ENCODE results near the gene TSNAX. TPM values are rescaled to one million over a fixed set of nuclear protein-coding genes. Genes with fewer than 3 reads are reported as not detected.

TSNAX gene, protein sequence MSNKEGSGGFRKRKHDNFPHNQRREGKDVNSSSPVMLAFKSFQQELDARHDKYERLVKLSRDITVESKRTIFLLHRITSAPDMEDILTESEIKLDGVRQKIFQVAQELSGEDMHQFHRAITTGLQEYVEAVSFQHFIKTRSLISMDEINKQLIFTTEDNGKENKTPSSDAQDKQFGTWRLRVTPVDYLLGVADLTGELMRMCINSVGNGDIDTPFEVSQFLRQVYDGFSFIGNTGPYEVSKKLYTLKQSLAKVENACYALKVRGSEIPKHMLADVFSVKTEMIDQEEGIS
- 41.6 TPM for polyA plus RNA-seq (2013, experiment 1 of 4)
- 48.7 TPM for polyA plus RNA-seq (2013, experiment 2 of 4)
- polyA plus RNA-seq (2013, experiment 3 of 4), result 33.9 TPM
- 38.2 TPM for polyA plus RNA-seq (2013, experiment 4 of 4)

GRCh38 chr1:231528172-231529029, at the start of gene TSNAX:
TSNAX (plus strand) TSS chr1:231528669; CDS start chr1:231528811, 142 bp downstream.
- Histone ChIP-seq H3K9me3 (ENCODE audit: control insufficient read depth, low read length) (no peaks in the 10 kb centered on the region), H3K27ac (ENCODE audit: insufficient read depth, low read depth, low read length, poor library complexity, severe bottlenecking) (peak within 1 kb of the TSS; percentile 97), H3K4me1 (ENCODE audit: control insufficient read depth, insufficient read depth, low read length) (peaks cover 2% of the 10 kb centered on the region), H3K27me3 (ENCODE audit: control insufficient read depth, insufficient read depth, low read length, poor library complexity, severe bottlenecking) (no peaks in the 10 kb centered on the region), H3K4me3 (ENCODE audit: insufficient read depth, low read depth, low read length) (peak within 1 kb of the TSS; percentile 82), H3K36me3 (ENCODE audit: control insufficient read depth, insufficient read depth, low read length) (no peaks in the 10 kb centered on the region)
- WGBS, 2 experiments, result 0 to 1% methylated on average over 58 to 61 of the region's 61 CpGs

DNA sequence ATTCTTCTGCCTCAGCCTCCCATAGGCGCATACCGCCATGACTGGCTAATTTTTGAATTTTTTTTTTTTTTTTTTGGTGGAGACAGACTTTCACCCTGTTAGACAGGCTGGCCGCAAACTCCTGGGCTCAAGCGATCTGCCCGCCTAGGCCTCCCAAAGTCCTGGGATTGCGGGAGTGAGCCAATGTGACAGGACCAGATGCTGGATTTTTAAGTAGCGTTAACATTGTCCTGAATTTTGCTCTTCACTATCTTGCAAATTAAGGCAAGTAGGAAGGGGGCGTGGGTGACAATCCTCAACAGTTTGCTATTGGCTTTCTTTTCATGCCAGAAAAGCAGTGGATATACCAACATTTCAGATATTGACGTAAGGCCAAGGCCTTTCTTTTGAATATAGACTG, 49.7 kb upstream of the TSNAX start:
- Histone ChIP-seq H3K36me3 (ENCODE audit: control insufficient read depth, insufficient read depth, low read length) (no peaks in the 10 kb centered on the region), H3K4me3 (ENCODE audit: insufficient read depth, low read depth, low read length) (no peak overlapping the region), H3K27me3 (ENCODE audit: control insufficient read depth, insufficient read depth, low read length, poor library complexity, severe bottlenecking) (no peaks in the 10 kb centered on the region), H3K27ac (ENCODE audit: insufficient read depth, low read depth, low read length, poor library complexity, severe bottlenecking) (no peak overlapping the region), H3K4me1 (ENCODE audit: control insufficient read depth, insufficient read depth, low read length) (no peaks in the 10 kb centered on the region), H3K9me3 (ENCODE audit: control insufficient read depth, low read length) (no peaks in the 10 kb centered on the region)
- WGBS, 2 experiments, result 58 to 70% methylated on average over 9 of the region's 9 CpGs

DNA sequence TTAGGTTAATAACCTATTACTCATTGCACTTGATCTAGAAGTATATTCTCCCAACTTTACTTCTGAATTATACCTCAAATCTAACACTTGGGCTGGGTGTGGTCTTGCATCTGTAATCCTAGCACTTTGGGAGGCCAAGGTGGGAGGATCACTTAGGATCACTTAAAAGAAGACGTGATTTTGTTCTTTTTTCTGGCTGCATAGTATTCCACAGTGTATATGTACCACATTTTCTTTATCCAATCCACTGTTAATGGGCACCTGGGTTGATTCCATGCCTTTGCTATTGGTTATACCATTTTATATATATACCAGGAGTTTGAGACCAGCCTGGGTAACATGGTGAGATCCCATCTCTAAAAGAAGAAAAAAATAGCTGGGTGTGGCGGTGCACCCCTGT, 48.5 kb upstream of the TSNAX start:
- no peaks in the 10 kb centered on the region for H3K9me3 ChIP-seq (ENCODE audit: control insufficient read depth, low read length)
- H3K27ac ChIP-seq (ENCODE audit: insufficient read depth, low read depth, low read length, poor library complexity, severe bottlenecking), result no peak overlapping the region
- H3K27me3 ChIP-seq (ENCODE audit: control insufficient read depth, insufficient read depth, low read length, poor library complexity, severe bottlenecking), result no peaks in the 10 kb centered on the region
- H3K36me3 ChIP-seq (ENCODE audit: control insufficient read depth, insufficient read depth, low read length), result no peaks in the 10 kb centered on the region
- no peaks in the 10 kb centered on the region for H3K4me1 ChIP-seq (ENCODE audit: control insufficient read depth, insufficient read depth, low read length)
- WGBS, 2 experiments, result 87 to 92% methylated on average over 2 of the region's 2 CpGs
- H3K4me3 ChIP-seq (ENCODE audit: insufficient read depth, low read depth, low read length), result no peak overlapping the region

GRCh38 chr1:231481289-231481688, 47.2 kb upstream of the TSNAX start:
- no peaks in the 10 kb centered on the region for H3K4me1 ChIP-seq (ENCODE audit: control insufficient read depth, insufficient read depth, low read length)
- no peaks in the 10 kb centered on the region for H3K27me3 ChIP-seq (ENCODE audit: control insufficient read depth, insufficient read depth, low read length, poor library complexity, severe bottlenecking)
- no peaks in the 10 kb centered on the region for H3K9me3 ChIP-seq (ENCODE audit: control insufficient read depth, low read length)
- no peak overlapping the region for H3K4me3 ChIP-seq (ENCODE audit: insufficient read depth, low read depth, low read length)
- 86 to 89% methylated on average over 2 of the region's 2 CpGs for WGBS, 2 experiments
- no peaks in the 10 kb centered on the region for H3K36me3 ChIP-seq (ENCODE audit: control insufficient read depth, insufficient read depth, low read length)
- H3K27ac ChIP-seq (ENCODE audit: insufficient read depth, low read depth, low read length, poor library complexity, severe bottlenecking), result no peak overlapping the region

DNA sequence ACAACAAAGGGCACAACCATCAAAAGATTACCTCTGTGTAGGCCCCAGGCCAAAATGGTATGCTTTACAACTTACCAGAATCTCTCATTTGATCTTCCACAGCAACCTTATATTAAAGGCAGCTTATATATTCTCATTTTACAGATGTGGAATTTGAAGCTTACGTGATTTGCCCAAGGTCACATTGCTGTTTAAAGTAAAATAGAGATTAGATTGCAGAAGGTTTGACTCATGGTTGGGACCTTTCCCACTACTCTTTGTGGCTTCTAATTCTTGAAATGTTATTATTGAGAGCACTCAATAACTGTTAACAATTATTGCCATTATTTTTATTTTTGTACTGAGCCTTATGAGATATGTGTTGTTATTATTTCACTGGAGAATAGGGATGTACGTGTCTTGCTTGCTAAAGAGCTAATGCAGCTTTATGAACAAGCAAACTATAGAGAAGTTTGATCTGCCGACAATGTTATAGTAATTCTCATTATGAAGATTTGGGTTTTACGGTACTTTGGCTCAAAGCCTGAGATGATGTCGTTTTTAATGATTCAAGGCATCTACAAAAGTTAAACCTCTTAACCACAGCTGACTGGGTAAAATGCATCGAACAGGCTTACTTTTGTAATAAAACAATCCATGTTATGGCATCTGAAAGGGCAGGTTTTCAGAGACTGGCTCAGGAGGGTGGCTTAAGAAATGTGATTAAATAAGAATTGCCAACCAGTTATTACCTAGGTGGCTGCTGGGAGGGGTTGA, 43.3 kb upstream of the TSNAX start:
- no peaks in the 10 kb centered on the region for H3K4me1 ChIP-seq (ENCODE audit: control insufficient read depth, insufficient read depth, low read length)
- no peaks in the 10 kb centered on the region for H3K36me3 ChIP-seq (ENCODE audit: control insufficient read depth, insufficient read depth, low read length)
- no peak overlapping the region for H3K4me3 ChIP-seq (ENCODE audit: insufficient read depth, low read depth, low read length)
- H3K27ac ChIP-seq (ENCODE audit: insufficient read depth, low read depth, low read length, poor library complexity, severe bottlenecking), result no peak overlapping the region
- H3K27me3 ChIP-seq (ENCODE audit: control insufficient read depth, insufficient read depth, low read length, poor library complexity, severe bottlenecking), result no peaks in the 10 kb centered on the region
- no peaks in the 10 kb centered on the region for H3K9me3 ChIP-seq (ENCODE audit: control insufficient read depth, low read length)
- WGBS, 2 experiments, result 95 to 96% methylated on average over 6 of the region's 6 CpGs

DNA sequence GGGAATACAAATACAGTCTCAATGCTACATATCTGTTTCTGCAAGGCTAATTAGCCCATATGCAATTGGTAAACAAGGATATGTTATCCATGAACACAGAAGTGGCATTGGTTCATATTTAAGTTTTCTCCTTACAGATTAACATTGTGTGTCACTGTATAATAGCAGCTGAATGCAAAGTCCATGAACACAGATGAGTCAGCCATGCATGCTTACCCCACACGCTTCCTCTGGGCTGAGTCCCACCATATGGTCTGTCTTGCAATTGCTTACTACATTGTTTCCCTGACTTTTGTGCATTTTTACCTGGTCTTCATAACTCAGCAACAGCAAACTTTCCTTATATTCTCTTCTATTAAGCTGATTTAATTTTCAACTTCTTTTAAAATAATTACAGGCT, 41.5 kb upstream of the TSNAX start:
- Histone ChIP-seq H3K4me3 (ENCODE audit: insufficient read depth, low read depth, low read length) (no peak overlapping the region), H3K9me3 (ENCODE audit: control insufficient read depth, low read length) (no peaks in the 10 kb centered on the region), H3K27me3 (ENCODE audit: control insufficient read depth, insufficient read depth, low read length, poor library complexity, severe bottlenecking) (no peaks in the 10 kb centered on the region), H3K36me3 (ENCODE audit: control insufficient read depth, insufficient read depth, low read length) (no peaks in the 10 kb centered on the region), H3K27ac (ENCODE audit: insufficient read depth, low read depth, low read length, poor library complexity, severe bottlenecking) (no peak overlapping the region), H3K4me1 (ENCODE audit: control insufficient read depth, insufficient read depth, low read length) (no peaks in the 10 kb centered on the region)
- WGBS, 2 experiments, result 95 to 100% methylated on average over 1 of the region's 1 CpG

GRCh38 chr1:231487910-231488309, 40.6 kb upstream of the TSNAX start:
- Histone ChIP-seq H3K27me3 (ENCODE audit: control insufficient read depth, insufficient read depth, low read length, poor library complexity, severe bottlenecking) (no peaks in the 10 kb centered on the region), H3K4me3 (ENCODE audit: insufficient read depth, low read depth, low read length) (no peak overlapping the region), H3K27ac (ENCODE audit: insufficient read depth, low read depth, low read length, poor library complexity, severe bottlenecking) (no peak overlapping the region), H3K9me3 (ENCODE audit: control insufficient read depth, low read length) (no peaks in the 10 kb centered on the region), H3K4me1 (ENCODE audit: control insufficient read depth, insufficient read depth, low read length) (no peaks in the 10 kb centered on the region), H3K36me3 (ENCODE audit: control insufficient read depth, insufficient read depth, low read length) (no peaks in the 10 kb centered on the region)
- 99 to 100% methylated on average over 3 of the region's 3 CpGs for WGBS, 2 experiments

DNA sequence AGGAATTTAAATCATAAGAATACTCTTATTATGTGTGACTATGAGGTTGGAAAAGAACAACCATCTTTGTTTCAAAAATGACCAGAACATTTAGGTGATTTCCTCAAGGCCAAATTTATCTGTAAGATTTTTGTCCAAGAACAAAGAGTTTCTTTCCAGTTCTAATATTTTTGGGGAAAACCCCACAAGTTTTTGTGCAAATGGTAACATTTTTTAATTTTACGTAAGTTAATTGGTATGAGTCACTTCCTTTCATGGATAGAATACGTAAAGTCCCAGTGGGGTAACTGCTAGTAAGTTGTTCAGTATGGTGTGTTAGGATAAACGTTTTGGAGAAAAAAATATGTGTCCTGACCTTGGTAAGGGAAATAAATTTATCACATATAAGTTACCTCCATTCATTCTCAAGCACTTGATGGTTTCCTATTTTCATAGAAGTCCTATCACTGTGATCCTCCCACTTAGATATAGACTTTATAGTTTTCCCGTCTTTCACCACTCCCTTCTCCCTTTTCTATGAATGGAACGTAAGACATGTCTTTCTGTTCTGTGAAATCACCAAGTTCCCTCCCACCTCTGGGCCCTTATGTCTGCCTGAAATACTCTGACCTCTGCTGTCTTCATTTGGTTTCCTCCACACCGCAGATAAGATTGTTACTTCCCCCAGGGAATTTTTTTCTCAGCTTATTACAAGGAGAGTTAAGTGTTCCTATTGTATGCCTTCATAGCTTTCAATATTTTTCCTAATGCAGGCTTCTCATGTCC, 34.9 kb upstream of the TSNAX start:
- no peaks in the 10 kb centered on the region for H3K27me3 ChIP-seq (ENCODE audit: control insufficient read depth, insufficient read depth, low read length, poor library complexity, severe bottlenecking)
- no peak overlapping the region for H3K4me3 ChIP-seq (ENCODE audit: insufficient read depth, low read depth, low read length)
- H3K36me3 ChIP-seq (ENCODE audit: control insufficient read depth, insufficient read depth, low read length), result no peaks in the 10 kb centered on the region
- no peak overlapping the region for H3K27ac ChIP-seq (ENCODE audit: insufficient read depth, low read depth, low read length, poor library complexity, severe bottlenecking)
- WGBS, 2 experiments, result 93% methylated on average over 5 to 6 of the region's 6 CpGs
- no peaks in the 10 kb centered on the region for H3K9me3 ChIP-seq (ENCODE audit: control insufficient read depth, low read length)
- no peaks in the 10 kb centered on the region for H3K4me1 ChIP-seq (ENCODE audit: control insufficient read depth, insufficient read depth, low read length)

DNA sequence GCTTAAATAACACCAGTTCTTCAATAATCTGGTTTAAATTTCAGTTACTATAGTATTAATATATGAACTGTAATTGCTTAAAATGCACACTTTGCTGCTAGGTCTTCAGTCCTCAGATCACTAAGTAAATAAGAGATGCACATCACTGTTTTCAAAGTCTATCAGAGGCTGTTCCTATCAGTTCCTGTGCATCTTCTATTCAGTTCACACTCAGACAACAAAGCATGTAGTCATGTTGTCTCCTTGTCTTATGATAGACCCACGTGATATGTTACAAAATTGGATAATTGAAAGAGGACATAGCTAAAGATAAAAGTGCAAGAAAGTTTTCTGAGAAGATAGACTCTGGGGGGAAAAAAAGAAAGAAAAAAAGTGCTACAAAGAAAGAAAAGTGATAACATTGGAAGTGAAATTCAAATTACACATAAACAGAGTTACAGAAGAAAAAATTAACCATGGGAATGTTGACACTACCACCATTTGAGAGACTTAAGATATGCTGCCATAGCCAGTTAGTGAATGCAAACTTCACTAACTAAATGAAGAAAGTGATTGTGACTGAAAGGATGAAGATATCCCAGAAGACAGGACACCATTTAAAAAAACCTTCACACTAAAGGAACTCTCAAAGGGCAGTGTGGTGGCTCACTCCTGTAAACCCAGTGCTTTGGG, 33.9 kb upstream of the TSNAX start:
- Histone ChIP-seq H3K9me3 (ENCODE audit: control insufficient read depth, low read length) (no peaks in the 10 kb centered on the region), H3K4me3 (ENCODE audit: insufficient read depth, low read depth, low read length) (no peak overlapping the region), H3K36me3 (ENCODE audit: control insufficient read depth, insufficient read depth, low read length) (no peaks in the 10 kb centered on the region), H3K27me3 (ENCODE audit: control insufficient read depth, insufficient read depth, low read length, poor library complexity, severe bottlenecking) (no peaks in the 10 kb centered on the region), H3K27ac (ENCODE audit: insufficient read depth, low read depth, low read length, poor library complexity, severe bottlenecking) (no peak overlapping the region), H3K4me1 (ENCODE audit: control insufficient read depth, insufficient read depth, low read length) (no peaks in the 10 kb centered on the region)
- WGBS, 2 experiments, result 79 to 94% methylated on average over 1 of the region's 1 CpG

Measured in ectodermal cell (in vitro differentiated cells).